GM18951 (cell line): ENCODE measurements around the gene ARHGAP33.
"Not testable (repeated sequence)": the region's sequence is repeated elsewhere in the genome, so short reads cannot be mapped to it uniquely, and the experiment has no call there.

ENCODE experiments used
- POLR2A ChIP-seq: IDR thresholded peaks from 4 replicates; pipeline ENCODE4 v1.6.1; 2011; ENCODE audit warnings: mild to moderate bottlenecking; ENCODE audit not compliant: insufficient read length, insufficient read depth; ENCODE audit errors: extremely low read depth
- in situ Hi-C: fragments of 300-500 bp; cut with MboI; formaldehyde crosslinking; loops from one replicate; pipeline ENCODE4 v1.12.0; 2022; ENCODE audit warnings: low sequenced_read_pairs, mixed read lengths, inconsistent platforms; ENCODE audit not compliant: unreplicated experiment

Gene ARHGAP33

DNA sequence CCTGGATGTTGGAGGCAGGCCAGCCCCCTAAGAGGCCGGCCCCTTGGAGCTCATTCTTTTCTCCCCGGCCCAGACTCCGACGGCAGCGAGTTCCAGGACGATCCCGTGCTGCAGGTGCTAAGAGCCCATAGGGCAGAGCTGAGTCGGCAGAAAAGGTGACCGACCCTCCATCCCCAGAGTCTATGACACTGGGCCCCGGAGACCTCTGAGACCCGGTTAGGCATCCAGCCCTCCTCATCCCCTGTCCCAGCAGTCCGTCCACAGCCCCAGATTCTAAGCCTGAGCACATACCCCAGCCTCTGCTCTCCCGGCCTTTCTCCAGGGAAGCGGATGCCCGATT is 7.3 kb upstream of the ARHGAP33 start:
- TF ChIP-seq POLR2A: no peak
- in situ Hi-C loops: no loop called here

DNA sequence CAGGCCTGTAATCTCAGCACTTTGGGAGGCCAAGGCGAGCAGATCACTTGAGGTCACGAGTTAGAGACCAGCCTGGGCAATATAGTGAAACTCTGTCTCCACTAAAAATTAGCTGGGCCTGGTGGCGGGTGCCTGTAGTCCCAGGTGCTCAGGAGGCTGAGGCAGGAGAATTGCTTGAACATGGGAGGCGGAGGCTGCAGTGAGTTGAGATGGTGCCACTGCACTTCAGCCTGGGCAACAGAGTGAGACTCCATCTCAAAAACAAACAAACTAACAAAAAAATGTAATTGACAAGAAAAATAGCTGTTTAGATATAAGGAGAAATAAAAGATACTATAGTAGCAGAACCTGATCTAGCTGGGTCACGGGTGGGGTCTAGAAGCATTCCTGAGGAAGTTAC is 3.0 kb upstream of the ARHGAP33 start:
- in situ Hi-C loops: not testable (repeated sequence)

DNA sequence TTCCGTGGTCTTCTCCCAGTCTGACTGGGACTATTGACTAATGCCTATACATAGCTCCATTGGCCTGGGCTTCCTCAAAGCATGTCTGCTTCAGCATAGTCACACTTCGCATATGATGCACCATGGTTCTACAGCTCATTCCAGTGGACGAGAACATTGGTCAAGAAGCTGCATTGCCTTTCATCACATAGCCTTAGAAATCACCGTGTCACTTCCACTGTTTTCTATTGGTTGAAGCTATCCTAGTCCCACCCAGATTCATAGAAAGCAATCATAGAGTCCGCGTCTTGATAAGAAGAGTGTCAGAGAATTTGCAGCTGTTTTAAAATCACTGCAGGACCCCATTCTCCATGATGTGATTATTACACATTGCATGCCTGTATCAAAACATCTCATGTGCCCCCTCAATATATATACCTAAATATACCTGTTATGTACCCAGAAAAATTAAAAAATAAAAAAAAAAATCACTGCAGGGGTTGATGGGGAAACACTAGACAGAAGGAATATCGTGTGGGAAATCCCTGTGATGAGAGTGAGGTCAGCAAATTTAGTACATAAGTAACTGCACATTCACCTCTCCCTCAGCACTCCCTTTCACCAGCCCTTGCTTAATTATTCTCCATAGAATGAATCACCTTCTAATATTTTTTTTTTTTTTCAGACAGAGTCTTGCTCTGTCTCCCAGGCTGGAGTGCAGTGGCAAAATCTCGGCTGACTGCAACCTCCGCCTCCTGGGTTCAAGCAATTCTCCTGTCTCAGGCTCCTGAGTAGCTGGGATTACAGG is 2.2 kb upstream of the ARHGAP33 start:
- no peak for TF ChIP-seq POLR2A
- in situ Hi-C loops: no loop called here

DNA sequence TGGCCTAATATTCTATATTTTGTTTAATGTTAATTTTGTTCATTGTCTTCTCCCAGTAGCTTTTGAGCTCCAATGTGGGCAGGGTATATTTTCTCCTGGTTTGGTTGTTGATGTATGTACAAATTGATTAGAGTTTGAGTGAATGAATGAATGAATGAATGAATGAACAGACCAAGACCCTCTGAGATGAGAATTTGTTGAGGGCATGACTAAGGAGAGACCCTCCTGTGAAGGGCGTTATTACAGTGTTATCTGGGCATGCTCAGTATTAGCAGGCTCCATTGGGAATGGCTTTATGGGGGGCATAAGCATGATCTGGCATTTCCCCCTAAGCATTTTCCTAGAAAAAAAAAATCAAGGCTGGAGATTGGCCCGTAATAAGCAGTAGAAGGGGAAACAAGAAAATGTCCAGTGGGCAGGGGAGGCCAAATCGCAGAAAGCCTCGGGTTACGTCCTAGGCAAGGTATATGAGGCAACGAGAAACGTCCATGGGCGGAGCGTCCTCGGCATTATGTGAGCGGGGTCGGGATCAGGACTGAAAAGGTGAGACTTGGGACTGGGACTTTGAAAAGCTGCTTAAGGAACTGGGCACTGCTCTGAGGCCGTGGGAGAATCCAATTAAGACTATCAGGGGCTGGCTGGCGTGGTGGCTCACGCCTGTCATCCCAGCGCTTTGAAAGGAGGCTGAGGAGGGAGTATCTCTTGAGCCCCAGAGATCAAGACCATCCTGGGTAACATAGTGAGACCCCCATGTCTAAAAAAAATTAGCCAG is 904 bp upstream of the ARHGAP33 start:
- TF ChIP-seq POLR2A: no peak
- in situ Hi-C loops: no loop called here

DNA sequence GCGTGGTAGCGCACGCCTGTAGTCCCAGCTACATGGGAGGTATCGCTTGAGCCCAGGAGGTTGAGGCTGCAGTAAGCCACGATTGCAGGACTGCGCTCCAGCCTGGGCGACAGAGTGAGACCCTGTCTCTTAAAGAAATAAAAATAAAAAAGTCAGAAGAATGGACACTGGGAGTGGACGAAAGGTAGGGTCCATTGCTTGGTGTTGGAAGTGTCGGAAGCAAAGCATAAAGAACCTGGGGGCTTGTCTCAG is 392 bp upstream of the ARHGAP33 start:
- TF ChIP-seq POLR2A: no peak
- in situ Hi-C loops: no loop called here

DNA sequence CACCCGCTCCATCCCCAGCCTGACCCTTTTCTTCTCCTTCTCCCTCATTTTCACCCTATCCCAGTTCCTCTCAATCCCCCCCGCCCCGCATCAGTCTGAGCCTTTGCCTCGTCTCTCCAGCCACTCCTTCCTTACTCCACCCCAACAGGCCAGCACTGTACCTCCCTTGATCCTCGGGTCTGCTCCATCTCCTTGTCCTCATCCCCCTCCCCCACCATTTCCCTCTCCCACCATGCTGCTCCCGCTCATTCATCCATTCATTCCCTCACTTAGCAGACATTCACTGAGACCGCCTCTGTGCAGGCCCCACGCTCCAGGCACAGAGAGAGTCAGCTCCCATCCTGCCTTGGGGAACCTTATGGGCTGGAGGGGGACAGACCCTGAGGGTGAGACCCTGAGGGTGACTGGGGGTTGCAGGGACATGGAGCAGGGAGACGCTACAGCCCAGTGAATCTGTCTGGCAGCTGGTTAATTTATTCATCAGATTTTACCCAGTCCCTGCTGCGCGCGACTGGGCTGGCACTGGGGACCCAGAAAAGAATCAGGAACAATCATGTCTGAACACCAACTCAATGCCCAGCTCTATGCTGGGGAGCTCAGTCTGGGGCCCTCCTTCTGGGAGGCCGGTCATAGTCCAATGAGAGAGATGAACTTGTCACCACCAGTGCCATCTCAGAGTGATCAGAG is 881 bp downstream of the ARHGAP33 start:
- TF ChIP-seq POLR2A: no peak
- in situ Hi-C loops: no loop called here

DNA sequence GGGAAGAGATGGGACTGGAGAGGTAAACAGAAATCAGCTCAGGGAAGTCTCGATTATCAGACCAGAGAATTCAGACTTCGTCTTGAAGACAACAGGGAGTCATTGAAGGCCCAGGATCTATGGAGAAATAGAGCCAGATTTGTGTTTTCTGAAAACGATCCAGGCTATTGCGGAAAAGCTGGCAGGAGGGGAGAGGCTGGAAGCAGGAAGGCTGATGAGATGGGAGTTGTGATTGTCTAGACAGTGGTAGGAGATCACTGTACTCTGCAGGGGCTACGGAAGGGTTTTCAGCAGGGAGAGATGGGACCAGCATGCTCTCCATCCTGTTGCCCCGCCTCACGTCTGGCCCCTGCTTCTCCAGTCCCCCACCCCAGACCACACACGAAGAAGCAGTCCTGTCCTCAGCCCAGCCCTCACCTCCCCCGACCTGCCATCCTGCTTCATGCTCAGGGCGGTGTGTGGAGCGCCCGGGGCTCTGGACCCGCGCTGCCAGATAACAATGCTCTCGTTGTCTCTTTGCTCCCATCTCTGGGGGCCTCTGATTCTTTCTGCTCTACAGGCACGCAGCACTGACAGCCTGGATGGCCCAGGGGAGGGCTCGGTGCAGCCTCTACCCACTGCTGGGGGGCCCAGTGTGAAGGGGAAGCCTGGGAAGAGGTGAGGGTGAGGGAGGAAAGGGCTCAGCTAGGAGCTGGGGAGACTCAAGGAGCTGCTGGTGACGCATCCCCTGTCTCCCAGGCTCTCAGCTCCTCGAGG is 1.9 kb downstream of the ARHGAP33 start:
- TF ChIP-seq POLR2A: no peak
- in situ Hi-C loops: no loop called here

DNA sequence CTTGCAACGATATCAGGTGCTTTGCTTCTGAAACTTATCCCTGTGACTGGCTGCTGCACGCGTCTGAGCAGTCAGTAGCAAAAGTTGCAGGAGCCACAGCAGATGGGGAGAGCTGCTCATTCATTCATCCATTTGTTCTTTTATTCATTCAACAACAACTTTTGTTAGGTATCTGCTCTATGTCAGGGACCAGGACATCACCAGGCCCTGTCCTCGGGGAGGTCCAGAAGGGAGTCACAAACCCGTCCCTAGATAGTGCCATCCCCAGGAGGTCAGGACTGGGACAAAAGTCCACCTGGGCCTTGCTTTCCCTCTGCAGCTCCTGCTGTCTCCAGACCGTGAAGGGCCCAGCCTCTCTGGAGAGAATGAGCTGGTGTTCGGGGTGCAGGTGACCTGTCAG is 2.6 kb downstream of the ARHGAP33 start:
- TF ChIP-seq POLR2A: no peak
- in situ Hi-C loops: no loop called here

DNA sequence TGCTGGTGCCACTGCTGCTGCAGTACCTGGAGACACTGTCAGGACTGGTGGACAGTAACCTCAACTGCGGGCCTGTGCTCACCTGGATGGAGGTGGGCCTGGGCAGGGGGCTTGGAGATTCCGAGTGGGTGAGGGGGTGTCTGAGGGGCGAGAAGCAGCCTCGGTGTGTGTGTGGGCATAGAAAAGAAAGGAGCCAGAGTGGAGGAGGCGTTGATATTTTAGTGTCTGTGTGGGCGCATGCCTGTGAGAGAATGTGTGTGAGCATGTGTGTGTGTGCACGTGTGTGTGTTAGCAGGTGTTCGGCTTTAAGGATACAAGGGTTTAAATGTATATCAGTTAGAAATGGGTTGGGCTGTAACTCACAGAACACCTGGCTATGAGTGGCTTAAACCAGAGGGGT is 3.7 kb downstream of the ARHGAP33 start:
- no peak for TF ChIP-seq POLR2A
- in situ Hi-C loops: no loop called here

DNA sequence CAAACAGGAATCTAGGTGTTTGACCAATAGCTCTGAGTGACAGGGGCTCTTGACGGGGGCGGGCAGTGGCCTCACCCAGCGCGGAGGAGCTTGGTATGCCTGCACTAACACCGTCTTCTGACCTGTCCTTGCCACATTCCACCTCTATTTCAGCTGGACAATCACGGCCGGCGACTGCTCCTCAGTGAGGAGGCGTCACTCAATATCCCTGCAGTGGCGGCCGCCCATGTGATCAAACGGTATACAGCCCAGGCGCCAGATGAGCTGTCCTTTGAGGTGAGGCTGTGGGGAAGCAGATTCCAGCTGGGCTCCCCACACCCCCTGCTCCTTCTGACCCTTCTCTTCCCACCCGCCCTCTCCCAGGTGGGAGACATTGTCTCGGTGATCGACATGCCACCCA is 4.7 kb downstream of the ARHGAP33 start:
- TF ChIP-seq POLR2A: no peak
- in situ Hi-C loops: no loop called here

DNA sequence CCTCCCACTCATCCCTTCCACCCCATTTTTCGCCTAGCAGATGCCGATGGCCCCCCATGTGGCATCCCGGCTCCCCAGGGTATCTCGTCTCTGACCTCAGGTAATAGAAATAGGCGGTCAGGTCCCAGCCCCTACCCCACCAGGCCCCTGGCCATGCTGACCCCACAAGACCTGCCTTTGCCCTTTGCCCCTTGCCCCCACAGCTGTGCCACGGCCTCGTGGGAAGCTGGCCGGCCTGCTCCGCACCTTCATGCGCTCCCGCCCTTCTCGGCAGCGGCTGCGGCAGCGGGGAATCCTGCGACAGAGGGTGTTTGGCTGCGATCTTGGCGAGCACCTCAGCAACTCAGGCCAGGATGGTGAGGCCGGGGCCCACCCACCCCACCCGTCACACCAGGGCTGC is 5.4 kb downstream of the ARHGAP33 start:
- no peak for TF ChIP-seq POLR2A
- in situ Hi-C loops: no loop called here

DNA sequence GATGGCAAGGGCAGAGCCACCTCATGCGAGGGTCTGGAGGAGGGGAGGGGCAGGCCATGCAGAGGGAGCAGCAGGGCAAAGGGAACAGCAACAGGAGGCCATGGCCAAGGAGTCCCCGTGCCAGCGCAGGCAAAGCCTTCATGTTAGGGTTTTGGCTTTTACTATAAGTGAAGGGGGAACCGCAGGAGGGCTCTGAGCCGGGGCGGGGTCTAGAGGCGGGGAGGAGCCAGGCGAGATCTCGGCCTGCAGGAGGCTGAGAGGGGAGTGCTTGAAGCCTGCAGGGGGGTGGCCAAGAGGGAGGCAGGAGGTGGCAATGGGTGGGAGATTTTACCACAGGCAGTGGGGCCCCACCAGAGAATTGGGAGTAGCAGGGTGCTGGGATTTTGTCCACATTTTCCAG is 6.3 kb downstream of the ARHGAP33 start:
- in situ Hi-C loops: no loop called here
- TF ChIP-seq POLR2A: no peak

DNA sequence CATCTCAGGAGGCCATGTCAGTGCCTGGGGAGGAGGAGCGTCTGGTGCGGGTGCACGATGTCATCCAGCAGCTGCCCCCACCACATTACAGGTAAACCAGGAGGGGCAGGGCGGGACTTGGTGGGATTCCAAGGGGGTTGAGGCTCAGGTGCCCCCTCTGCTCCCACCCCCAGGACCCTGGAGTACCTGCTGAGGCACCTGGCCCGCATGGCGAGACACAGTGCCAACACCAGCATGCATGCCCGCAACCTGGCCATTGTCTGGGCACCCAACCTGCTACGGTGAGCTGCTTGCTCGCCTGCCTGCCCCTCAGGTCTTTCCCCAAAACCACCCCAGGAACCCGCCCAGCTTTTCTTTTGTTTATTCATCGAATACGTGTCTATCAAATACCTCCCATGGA is 7.2 kb downstream of the ARHGAP33 start:
- no peak for TF ChIP-seq POLR2A
- in situ Hi-C loops: no loop called here
